Measurements from ENCODE around the gene MALL.
"Not testable (repeated sequence)": the region's sequence is repeated elsewhere in the genome, so short reads cannot be mapped to it uniquely, and the experiment has no call there.

Gene MALL

DNA sequence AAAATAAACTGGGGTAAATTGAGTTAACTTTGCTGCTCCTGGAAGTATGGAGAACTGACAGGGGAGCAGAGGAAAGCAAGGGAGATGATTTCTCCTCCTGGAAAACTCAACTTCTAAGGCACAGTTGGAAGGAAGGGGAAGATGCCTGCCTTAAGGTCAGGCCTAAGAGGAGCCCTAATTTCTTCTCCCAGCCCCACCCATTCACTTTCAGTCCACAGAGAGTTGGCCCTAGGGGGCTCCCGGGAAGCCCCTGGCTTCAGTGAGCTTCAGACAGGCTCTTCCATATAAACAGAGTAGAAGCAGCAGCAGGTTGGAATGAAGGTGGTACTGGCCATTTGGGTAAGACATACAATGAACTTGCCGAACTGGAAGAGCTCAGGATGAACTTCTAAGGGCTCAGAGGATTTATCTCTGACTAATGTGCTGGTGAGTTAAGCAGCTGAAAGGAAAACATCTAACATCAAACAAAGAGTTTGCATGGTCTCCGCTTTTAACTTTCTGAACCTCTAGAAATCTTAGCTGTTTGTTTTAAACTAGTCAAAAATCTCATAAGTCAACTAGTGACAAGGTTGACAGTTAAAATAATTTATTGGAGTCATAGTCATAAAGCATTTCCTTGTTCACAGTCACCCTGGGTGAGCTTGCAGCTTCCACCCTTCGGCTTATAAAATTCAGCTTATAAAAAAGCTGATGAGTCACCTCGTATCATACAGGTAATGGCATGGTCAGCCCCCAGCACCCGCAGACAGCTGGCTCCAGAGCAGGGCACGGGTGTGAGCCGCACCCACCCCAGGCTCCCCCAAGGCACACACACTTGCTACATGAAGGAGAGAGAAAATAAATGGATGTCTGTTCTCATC lies 9.8 kb downstream of the MALL start:
- Mint-ChIP-seq H3K9me3 (peaks cover 10% of the 10 kb centered on the region), H3K27ac (no peak overlapping the region), H3K27me3 (peaks cover 97% of the 10 kb centered on the region), H3K4me3 (no peak overlapping the region), H3K4me1 (no peaks in the 10 kb centered on the region), H3K36me3 (no peaks in the 10 kb centered on the region)
- ATAC-seq, result no peak

- no peak overlapping the region for H3K27ac Mint-ChIP-seq
These were observed 10.4 kb downstream of the MALL start for GRCh38 chr2:110105183-110105582.

GRCh38 chr2:110104025-110104771 lies 11.4 kb downstream of the MALL start:
- Mint-ChIP-seq H3K4me1 (no peaks in the 10 kb centered on the region), H3K27ac (no peak overlapping the region), H3K4me3 (no peak overlapping the region), H3K36me3 (no peaks in the 10 kb centered on the region), H3K27me3 (peaks cover 81% of the 10 kb centered on the region), H3K9me3 (peaks cover 5% of the 10 kb centered on the region)
- no peak for ATAC-seq

More at GRCh38 chr2:110105183-110105582, 10.4 kb downstream of the MALL start:
- peaks cover 9% of the 10 kb centered on the region for H3K9me3 Mint-ChIP-seq
- no peaks in the 10 kb centered on the region for H3K4me1 Mint-ChIP-seq
- no peak for ATAC-seq
- no peak overlapping the region for H3K4me3 Mint-ChIP-seq
- H3K36me3 Mint-ChIP-seq, result no peaks in the 10 kb centered on the region
- peaks cover 91% of the 10 kb centered on the region for H3K27me3 Mint-ChIP-seq

- no peak for ATAC-seq
- Mint-ChIP-seq H3K4me3 (no peak overlapping the region), H3K36me3 (no peaks in the 10 kb centered on the region), H3K27ac (no peak overlapping the region), H3K9me3 (peaks cover 7% of the 10 kb centered on the region), H3K4me1 (no peaks in the 10 kb centered on the region), H3K27me3 (peaks cover 72% of the 10 kb centered on the region)
These were observed 12.3 kb downstream of the MALL start for GRCh38 chr2:110103061-110103961.

- no peak for ATAC-seq
- Mint-ChIP-seq H3K4me3 (no peak overlapping the region), H3K36me3 (no peaks in the 10 kb centered on the region), H3K27me3 (peaks cover 60% of the 10 kb centered on the region), H3K4me1 (no peaks in the 10 kb centered on the region), H3K27ac (no peak overlapping the region), H3K9me3 (peaks cover 4% of the 10 kb centered on the region)
These were observed 13.5 kb downstream of the MALL start for GRCh38 chr2:110101901-110102803.

DNA sequence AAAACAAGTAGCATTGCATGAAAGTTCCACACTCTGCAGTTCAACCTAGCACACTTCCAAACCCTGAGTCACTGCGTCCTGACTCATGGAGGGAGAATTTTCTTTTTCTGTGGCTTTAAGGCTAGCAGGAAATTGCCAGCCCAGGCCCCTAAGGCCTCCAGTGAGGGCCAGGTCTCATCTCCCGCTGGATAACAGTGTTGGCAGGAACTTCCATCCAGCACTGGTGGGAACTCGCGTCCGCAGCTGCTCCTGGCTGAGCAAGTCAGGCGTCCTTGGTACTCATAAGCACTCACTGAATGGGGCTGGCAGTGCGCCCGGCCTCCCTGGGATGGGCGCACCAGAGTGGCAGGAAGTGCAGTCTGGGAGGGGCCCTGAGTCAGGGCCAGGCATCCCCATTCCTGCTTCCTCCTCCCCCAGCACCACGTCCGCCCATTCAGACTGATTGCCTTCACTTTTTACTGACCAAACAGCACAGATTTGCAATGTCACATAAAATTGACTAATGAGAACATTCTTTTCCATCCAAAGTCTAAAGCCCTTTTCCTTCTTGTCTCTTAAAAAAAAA lies 14.3 kb downstream of the MALL start:
- no peaks in the 10 kb centered on the region for H3K4me1 Mint-ChIP-seq
- H3K27me3 Mint-ChIP-seq, result peaks cover 52% of the 10 kb centered on the region
- H3K27ac Mint-ChIP-seq, result no peak overlapping the region
- H3K36me3 Mint-ChIP-seq, result no peaks in the 10 kb centered on the region
- H3K4me3 Mint-ChIP-seq, result no peak overlapping the region
- ATAC-seq, result no peak
- peaks cover 4% of the 10 kb centered on the region for H3K9me3 Mint-ChIP-seq

DNA sequence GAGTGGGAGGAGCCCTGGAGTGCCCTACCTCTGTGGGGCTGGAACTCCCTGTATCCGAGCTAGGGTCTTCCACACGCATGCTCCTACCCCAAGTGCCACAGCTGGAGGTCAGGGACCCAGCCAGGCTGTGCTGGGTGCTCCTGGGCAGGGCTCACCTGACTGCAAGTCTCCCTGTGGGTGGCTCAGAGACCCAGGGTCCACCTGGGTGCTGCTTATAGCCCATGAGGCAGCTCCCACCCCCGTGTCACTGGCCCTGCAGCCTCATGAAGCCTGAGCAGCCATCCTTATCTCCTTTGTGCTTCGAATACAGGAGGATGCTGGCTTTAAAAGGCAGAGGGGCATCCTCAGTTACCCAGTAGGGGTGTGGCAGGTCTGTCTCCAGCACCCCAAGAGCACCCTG lies 14.7 kb downstream of the MALL start:
- ATAC-seq, H3K9me3 Mint-ChIP-seq, H3K4me1 Mint-ChIP-seq, H3K4me3 Mint-ChIP-seq, H3K27ac Mint-ChIP-seq, H3K36me3 Mint-ChIP-seq: not testable (repeated sequence)
- peaks cover 48% of the 10 kb centered on the region for H3K27me3 Mint-ChIP-seq

- ATAC-seq, result no peak
- H3K27me3 Mint-ChIP-seq, result peaks cover 44% of the 10 kb centered on the region
These were observed 15.1 kb downstream of the MALL start for GRCh38 chr2:110100480-110100879.

DNA sequence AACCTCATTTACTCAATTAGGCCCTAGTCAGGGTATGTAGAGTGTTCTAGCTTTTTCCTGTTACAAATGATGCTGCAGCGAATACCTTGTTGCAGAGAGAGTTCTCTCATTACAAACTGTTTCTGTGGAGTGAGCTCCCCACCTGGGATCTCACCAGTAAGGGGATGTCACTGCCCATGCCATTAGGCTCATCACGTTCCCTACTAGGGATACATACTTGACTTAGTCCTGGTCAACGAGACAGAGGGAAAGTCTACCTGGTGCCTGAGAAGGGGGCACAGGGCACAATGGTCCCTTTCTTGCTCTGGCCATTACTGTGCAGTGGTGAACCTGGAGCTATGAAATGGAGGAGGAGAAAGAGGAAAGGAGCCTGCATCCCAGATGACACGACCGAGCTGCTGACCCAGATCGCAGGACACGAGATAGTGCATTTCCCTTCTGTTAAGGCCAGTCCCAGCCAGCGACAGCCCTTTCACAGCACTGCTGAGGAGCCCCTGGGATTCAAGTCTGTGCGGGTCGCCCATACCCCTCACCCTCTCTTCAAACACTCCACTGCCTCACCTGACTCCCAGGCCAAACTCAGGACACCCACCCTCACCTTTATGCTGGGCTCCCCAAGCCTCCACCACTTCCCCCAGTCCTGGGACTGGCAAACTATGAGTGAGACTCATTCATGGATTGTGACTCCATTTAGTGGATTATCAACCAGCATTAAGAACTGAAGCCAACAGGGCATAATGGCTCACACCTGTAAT lies 16.0 kb downstream of the MALL start:
- Mint-ChIP-seq H3K4me3 (no peak overlapping the region), H3K36me3 (no peaks in the 10 kb centered on the region), H3K27me3 (peaks cover 36% of the 10 kb centered on the region), H3K4me1 (no peaks in the 10 kb centered on the region), H3K9me3 (peaks cover 4% of the 10 kb centered on the region), H3K27ac (no peak overlapping the region)
- ATAC-seq, result no peak

More at GRCh38 chr2:110100480-110100879, 15.1 kb downstream of the MALL start:
- H3K9me3 Mint-ChIP-seq, result peaks cover 4% of the 10 kb centered on the region
- no peaks in the 10 kb centered on the region for H3K36me3 Mint-ChIP-seq
- H3K4me1 Mint-ChIP-seq, result no peaks in the 10 kb centered on the region
- no peak overlapping the region for H3K4me3 Mint-ChIP-seq
- H3K27ac Mint-ChIP-seq, result no peak overlapping the region

DNA sequence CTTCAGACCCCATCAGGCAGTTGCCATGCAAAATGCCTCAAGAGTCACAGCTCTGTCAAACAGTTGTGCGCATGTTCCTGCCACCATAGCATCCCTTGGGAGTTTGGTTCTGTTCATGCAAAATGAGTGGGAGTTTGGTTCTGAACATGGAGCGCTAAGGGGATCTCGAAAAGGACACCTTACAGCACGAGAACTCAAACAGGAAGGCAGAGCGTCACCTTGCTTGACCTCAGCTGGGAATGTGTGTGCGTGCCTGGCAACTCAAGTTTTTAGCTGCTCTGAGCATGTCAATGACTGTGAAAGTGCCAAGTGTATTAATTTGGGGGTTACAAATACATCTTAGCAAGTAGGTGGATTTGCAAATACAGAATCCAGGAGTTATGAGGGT lies 16.6 kb downstream of the MALL start:
- Mint-ChIP-seq H3K27ac (no peak overlapping the region), H3K36me3 (no peaks in the 10 kb centered on the region), H3K4me1 (no peaks in the 10 kb centered on the region), H3K9me3 (peaks cover 4% of the 10 kb centered on the region), H3K27me3 (peaks cover 30% of the 10 kb centered on the region), H3K4me3 (no peak overlapping the region)
- ATAC-seq, result no peak

GRCh38 chr2:110097506-110098220 lies 18.0 kb downstream of the MALL start:
- H3K27ac Mint-ChIP-seq, result no peak overlapping the region
- H3K27me3 Mint-ChIP-seq, result peaks cover 16% of the 10 kb centered on the region
- H3K9me3 Mint-ChIP-seq, result peaks cover 4% of the 10 kb centered on the region
- H3K36me3 Mint-ChIP-seq, result no peaks in the 10 kb centered on the region
- no peaks in the 10 kb centered on the region for H3K4me1 Mint-ChIP-seq
- no peak overlapping the region for H3K4me3 Mint-ChIP-seq
- no peak for ATAC-seq

GRCh38 chr2:110095994-110096633 lies 19.5 kb downstream of the MALL start:
- no peak for ATAC-seq
- no peaks in the 10 kb centered on the region for H3K4me1 Mint-ChIP-seq
- no peaks in the 10 kb centered on the region for H3K36me3 Mint-ChIP-seq
- no peak overlapping the region for H3K4me3 Mint-ChIP-seq
- no peak overlapping the region for H3K27ac Mint-ChIP-seq
- peaks cover 4% of the 10 kb centered on the region for H3K9me3 Mint-ChIP-seq
- H3K27me3 Mint-ChIP-seq, result peaks cover under 1% of the 10 kb centered on the region

Measured in stimulated activated memory B cell treated with anti-CD40 and anti-IgM and Interleukin-4, amounts not matched to agents 10 μg/mL and 1 μg/mL and 100 μg/mL, for 72 hours (primary cell).